Measurements from ENCODE around the gene MAD2L1BP. TPM values are rescaled to one million over a fixed set of nuclear protein-coding genes. Genes with fewer than 3 reads are reported as not detected.
A peak's percentile ranks its signal among the peaks of the same experiment; 100 is the strongest.

The MAD2L1BP gene
- total RNA-seq, 1 experiment from 2014 or later, result 36.6 TPM

GRCh38 chr6:43669922-43670622, 34.4 kb downstream of the MAD2L1BP start:
- H3K27me3 ChIP-seq (ENCODE audit: insufficient read depth, low read length), result no peaks in the 10 kb centered on the region
- H3K4me2 ChIP-seq (ENCODE audit: low read length), result no peak overlapping the region
- H3K9me2 ChIP-seq (ENCODE audit: insufficient read depth), result no peaks in the 10 kb centered on the region
- H3K4me3 ChIP-seq (replicated peaks in 1 of 2; ENCODE audit: low read depth in 1 of 2, low read length in 2 of 2), result no peak overlapping the region
- peaks cover 10 to 39% of the 10 kb centered on the region in 2 experiments for H3K4me1 ChIP-seq (ENCODE audit: control insufficient read depth in 1 of 2, insufficient read depth in 2 of 2, low read length in 2 of 2)
- no peaks in the 10 kb centered on the region for H4K20me1 ChIP-seq (ENCODE audit: insufficient read depth)
- DNase-seq (ENCODE audit: low read depth, low spot score) (no peak), ATAC-seq (no peak)
- no peak for TF ChIP-seq RAD21 (IDR thresholded peaks at IDR 0.05; ENCODE audit: low read depth)
- no peak for TF ChIP-seq EGR1 (IDR thresholded peaks at IDR 0.05; ENCODE audit: low read depth)
- TF ChIP-seq REST (IDR thresholded peaks at IDR 0.05; ENCODE audit: low read depth), result no peak
- TF ChIP-seq EZH2phosphoT487 (IDR thresholded peaks at IDR 0.05; ENCODE audit: borderline replicate concordance), result no peak
- TF ChIP-seq JUND (IDR thresholded peaks at IDR 0.05), result no peak
- no peak for TF ChIP-seq SP1 (IDR thresholded peaks at IDR 0.05; ENCODE audit: low read depth)
- TF ChIP-seq ZBTB33 (IDR thresholded peaks at IDR 0.05; ENCODE audit: extremely low read depth, insufficient replicate concordance, low read length), result no peak
- no peak for TF ChIP-seq CBX3 (IDR thresholded peaks at IDR 0.05; ENCODE audit: low read depth)
- TF ChIP-seq FOSL1 (IDR thresholded peaks at IDR 0.05; ENCODE audit: low read depth), result no peak
- TF ChIP-seq SRF (IDR thresholded peaks at IDR 0.05; ENCODE audit: low read depth), result no peak
- TF ChIP-seq SIN3A (IDR thresholded peaks at IDR 0.05; ENCODE audit: low read depth), result no peak
- TF ChIP-seq CEBPB (IDR thresholded peaks at IDR 0.05; ENCODE audit: low read depth), result no peak
- no peak for TF ChIP-seq MAX (IDR thresholded peaks at IDR 0.05)
- no peak for TF ChIP-seq ATF3 (IDR thresholded peaks at IDR 0.05)
- TF ChIP-seq CTCF (IDR thresholded peaks at IDR 0.05 in 2 of 3, conservative IDR thresholded peaks at IDR 0.05 in 1 of 3; ENCODE audit: borderline replicate concordance in 1 of 3, insufficient read depth in 1 of 3, low read depth in 2 of 3, low read length in 2 of 3), result no peak
- H3K9me3 ChIP-seq (ENCODE audit: control insufficient read depth in 1 of 2, insufficient read depth in 1 of 2, low read depth in 1 of 2, low read length in 2 of 2), result no peaks in the 10 kb centered on the region
- no peak overlapping the region for H3K9ac ChIP-seq (ENCODE audit: low read length)
- POLR2A ChIA-PET, result no interaction called here
- CTCF ChIA-PET, result interaction anchor here (4.6 kb wide), 1 partner anchor 410 kb away, joined by 45 read pairs; no protein-coding TSS in a partner anchor
- RAD21 ChIA-PET (ENCODE audit: low non-redundant PET in 1 of 2, low total read pairs in 2 of 2, uncharacterized antibody in 2 of 2, unreplicated experiment in 2 of 2), result no interaction called here
- peak overlapping the region; percentile 49; the same call in 1 of the 2 replicates for H3K27ac ChIP-seq (ENCODE audit: low read depth, low read length)
- H2AFZ ChIP-seq (ENCODE audit: low read depth, low read length, poor library complexity, severe bottlenecking), result no peak overlapping the region
- H3K36me3 ChIP-seq (ENCODE audit: control insufficient read depth in 1 of 2, insufficient read depth in 2 of 2, low read length in 2 of 2), result peaks cover 19 to 28% of the 10 kb centered on the region in 2 experiments
- H3K79me2 ChIP-seq (ENCODE audit: insufficient read depth, low read length), result no peaks in the 10 kb centered on the region
- intact Hi-C loops (cut with micrococcal nuclease), result loop anchor here (5.0 kb wide), 2 partner anchors 282 to 768 kb away; no protein-coding TSS in a partner anchor
- BruUV-seq (replicated peaks), result no TSS peak
